NK-92 (cell line): ENCODE results near the gene MIB2.
A peak's percentile ranks its signal among the peaks of the same experiment; 100 is the strongest.
"Not testable (repeated sequence)": the region's sequence is repeated elsewhere in the genome, so short reads cannot be mapped to it uniquely, and the experiment has no call there.

Experiments used
- DNase-seq: peaks from one replicate; lab custom pipeline; 2025; ENCODE audit not compliant: unreplicated experiment; lab: John Stamatoyannopoulos, UW

MIB2 gene

GRCh38 chr1:1646326-1646725 is 31.0 kb downstream of the MIB2 start:
- not testable (repeated sequence) for DNase-seq

- DNase-seq, result not testable (repeated sequence)
These were observed 32.4 kb downstream of the MIB2 start for GRCh38 chr1:1647567-1648241.

DNA sequence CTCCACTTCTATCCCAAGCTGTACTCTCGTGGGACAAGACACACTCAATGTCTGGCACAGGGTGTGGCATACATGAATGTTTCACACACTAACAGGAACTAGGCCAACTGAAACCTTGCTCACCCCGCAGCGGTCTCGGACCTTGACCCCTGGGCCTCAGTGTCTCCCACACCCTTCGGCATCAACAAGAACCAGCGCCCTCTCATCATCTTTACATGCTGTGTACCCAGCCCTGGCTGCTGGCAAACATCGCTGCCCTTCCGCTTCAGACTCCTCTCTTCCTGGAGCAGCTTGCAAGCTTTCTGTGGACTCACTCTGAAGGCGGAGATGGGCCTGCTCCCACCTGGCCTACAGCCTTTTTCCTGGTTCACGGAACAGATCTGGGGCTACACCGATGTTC is 33.0 kb downstream of the MIB2 start:
- not testable (repeated sequence) for DNase-seq

- peak; percentile 75 for DNase-seq
These were observed 43.6 kb downstream of the MIB2 start, which contains the start of gene CDK11B for GRCh38 chr1:1658583-1659549. Gene CDK11B, minus strand, starts transcription at chr1:1659004. Its CDS starts 1,519 bp downstream, at chr1:1657485.

DNA sequence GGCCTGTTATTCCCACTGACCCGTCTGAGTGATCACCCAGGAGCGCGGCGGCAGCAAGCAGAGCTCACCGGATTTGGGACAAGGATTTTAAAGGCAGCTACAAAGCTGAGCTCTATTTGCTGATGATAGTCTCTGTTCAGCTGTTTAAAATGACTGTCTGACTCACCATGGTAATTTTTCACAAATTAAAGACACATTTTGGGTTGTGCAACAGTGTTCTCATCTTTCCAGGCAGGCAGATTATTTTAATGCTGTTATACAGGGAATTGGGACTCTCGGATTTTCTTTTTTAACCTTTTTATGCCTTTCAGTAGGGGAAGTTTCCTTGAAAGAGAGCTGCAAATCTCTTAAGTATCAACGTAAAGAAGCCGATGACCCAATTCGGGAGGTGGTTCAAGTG is 47.1 kb downstream of the MIB2 start:
- not testable (repeated sequence) for DNase-seq

GRCh38 chr1:1662830-1663560 is 47.7 kb downstream of the MIB2 start:
- DNase-seq, result not testable (repeated sequence)

DNA sequence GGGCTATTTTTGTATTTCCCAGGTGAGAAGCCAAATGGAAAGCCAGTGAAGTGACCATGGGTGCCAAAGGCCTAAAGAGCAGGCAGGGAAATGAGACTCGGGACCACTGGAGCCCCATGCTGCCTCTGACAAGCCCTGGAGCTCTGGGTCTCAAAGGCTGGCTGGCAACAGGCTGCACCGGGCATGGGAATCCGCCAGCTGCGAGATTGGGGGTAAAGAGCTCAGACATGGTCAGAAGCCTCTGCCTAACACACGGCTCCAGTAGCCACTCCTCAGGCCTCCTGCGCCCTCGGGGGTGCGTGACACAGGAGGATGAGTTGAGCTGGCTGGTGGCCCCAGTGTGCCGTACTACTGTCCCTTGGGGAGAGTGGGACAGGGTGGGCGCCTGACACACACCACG is 49.0 kb downstream of the MIB2 start:
- DNase-seq, result not testable (repeated sequence)

GRCh38 chr1:1664941-1665814 is 49.9 kb downstream of the MIB2 start:
- DNase-seq, result no peak

GRCh38 chr1:1665815-1666251 is 50.5 kb downstream of the MIB2 start:
- DNase-seq, result no peak

DNA sequence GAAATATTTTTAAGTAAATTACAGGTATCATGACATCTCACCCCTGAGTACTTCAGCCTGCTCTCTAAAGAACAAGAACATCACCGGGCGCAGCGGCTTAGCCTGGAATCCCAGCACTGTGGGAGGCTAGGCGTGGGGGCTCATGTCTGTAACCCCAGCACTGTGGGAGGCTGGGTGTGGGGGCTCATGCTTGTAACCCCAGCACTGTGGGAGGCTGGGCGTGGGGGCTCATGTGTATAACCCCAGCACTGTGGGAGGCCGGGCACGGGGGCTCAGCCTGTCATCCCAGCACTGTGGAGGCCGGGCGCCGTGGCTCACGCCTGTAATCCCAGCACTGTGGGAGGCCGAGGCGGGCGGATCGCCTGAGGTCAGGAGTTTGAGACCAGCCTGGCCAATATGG is 51.2 kb downstream of the MIB2 start:
- no peak for DNase-seq

DNA sequence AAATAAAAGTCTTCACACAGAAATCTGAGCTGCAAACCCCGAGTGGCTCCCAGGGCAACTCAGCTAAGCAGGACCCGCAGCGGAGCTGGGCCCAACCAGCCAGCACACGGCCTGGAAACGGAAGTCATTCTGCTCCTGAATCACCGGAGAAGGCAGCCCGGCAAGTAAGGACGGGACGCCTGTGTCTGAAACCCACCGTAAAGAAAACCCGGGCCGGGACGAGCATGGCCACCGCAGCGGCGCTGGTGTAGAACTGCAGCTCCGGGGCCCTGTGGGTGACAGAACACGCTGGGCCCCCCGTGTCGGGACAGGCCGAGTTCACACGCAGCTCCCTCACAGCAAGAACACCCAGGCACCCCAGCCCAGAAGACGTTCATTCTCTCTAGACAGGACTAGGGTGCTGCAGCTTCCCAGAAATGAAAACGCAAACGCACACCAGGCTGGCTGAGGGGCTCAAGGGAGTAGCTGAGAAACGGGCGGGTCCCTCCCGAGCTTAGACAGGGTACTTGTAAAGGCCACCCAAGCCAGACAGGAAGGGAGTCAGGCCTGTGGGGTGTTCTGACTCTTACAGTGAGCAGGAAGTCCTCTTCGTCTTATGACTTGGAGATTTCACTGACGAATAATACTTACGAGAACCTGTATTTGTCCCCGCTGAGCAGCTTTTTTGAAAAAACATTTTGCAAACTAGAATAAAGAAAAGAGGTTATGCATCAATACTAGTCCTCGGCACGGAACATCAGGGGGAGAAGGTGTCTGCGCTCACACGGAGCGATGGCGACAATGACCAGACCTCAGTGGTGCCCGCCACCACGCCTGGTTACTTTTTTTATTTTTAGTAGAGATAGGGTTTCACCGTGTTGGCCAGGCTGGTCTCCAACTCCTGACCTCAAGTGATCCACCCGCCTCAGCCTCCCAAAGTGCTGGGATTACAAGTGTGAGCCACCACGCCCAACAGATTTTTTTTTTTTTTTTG is 54.5 kb downstream of the MIB2 start:
- DNase-seq, result no peak

DNA sequence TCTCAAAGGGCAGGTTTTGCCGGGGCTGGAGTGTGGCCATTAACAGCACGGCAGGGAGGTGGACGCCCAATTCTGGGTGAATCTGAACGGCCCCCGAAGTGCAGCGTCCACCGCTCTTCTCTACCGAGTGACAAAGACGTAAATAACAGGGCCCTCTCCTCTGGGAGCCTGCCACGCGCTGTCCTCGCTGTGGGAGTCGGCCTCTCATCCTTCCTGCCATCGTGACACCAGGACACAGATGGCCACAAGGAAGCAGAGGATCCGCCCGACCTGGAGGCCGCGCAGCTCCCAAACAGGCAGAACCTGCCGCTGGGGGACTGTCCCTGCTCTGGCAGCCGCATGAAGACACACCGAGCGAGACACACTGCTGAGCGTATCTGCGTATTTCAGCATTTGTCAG is 55.6 kb downstream of the MIB2 start:
- DNase-seq, result no peak

- DNase-seq, result no peak
These were observed 56.2 kb downstream of the MIB2 start for GRCh38 chr1:1671365-1672119.

GRCh38 chr1:1672181-1672965 is 57.1 kb downstream of the MIB2 start:
- no peak for DNase-seq

GRCh38 chr1:1674806-1675205 is 59.5 kb downstream of the MIB2 start:
- not testable (repeated sequence) for DNase-seq

DNA sequence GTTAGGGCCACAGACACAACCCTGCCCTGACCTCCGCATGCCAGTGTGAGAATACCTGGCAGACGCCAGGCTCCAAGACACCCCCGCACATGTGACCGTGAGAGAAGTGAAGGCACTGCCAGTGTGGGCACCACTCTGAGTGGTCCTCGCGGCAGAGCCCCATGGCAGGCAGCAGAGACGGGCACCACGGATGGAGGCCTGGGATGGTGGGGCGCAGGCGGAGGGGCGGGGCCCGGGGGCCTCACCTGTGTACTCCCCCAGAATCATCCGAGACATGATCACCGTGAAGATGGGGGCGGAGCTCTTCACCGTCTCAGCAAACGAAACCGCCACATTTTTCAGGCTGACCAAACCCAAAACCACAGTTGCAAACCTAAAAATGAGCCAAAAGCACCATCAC is 59.9 kb downstream of the MIB2 start:
- DNase-seq, result not testable (repeated sequence)

GRCh38 chr1:1676087-1676486 is 60.8 kb downstream of the MIB2 start:
- not testable (repeated sequence) for DNase-seq
